HG03442 (cell line): ENCODE results near the gene ITGB8.
"Not testable (repeated sequence)": the region's sequence is repeated elsewhere in the genome, so short reads cannot be mapped to it uniquely, and the experiment has no call there.

Experiments
- ATAC-seq: cut with Tn5 transposase; IDR thresholded peaks from one replicate; pipeline ENCODE4 v1.9.1; 2021; ENCODE audit warnings: mild to moderate bottlenecking, moderate library complexity; ENCODE audit not compliant: unreplicated experiment

The ITGB8 gene

DNA sequence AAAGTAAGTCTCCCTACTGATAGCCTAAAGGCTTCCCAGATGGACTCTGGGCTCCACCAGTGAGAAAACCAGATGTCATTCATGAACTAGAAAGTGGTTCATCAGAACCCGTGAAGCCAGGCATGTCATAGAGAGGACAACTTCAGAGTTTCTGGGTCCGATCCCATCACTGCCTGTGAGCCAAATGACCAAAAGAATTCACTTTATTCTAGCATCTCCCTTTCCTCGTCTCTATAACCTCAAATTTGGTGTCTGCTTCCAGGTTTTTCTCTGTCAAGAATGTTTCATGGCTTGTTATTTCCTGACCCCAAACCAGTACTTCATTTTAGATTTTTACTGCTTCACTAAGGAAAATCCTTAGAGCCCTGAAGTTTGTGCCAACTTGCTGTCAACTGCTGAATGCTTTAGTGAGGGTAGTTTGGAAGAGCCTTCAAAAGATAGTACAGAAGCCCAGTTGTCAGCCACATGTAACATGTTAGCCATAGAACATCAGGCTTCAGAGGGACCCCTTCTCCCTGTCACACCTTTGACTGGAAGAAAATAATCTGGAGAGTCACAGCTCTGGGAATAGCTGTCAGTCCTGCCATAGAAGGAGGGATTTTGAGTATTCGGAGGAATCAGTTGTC is 34.0 kb downstream of the ITGB8 start:
- ATAC-seq: no peak

DNA sequence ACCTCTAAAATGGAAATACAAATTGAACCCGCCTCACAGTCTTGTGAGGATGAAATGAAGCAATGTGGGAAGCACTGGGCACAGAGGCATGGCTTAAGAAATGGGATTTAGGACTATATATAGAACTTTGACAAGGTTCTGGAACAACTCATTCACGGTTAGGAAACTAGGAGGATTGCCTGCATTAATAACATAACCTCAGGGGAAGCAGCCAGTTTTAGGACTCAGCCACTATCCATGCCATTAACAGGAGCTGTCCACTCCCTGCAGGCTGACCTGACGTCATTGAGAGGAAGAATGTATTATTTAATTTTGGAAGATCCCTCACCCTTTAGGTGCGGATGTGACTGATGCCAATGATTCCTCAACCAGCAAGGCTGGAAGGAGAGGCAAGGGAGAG is 34.8 kb downstream of the ITGB8 start:
- no peak for ATAC-seq

GRCh38 chr7:20374399-20374798 is 43.7 kb downstream of the ITGB8 start:
- no peak for ATAC-seq

DNA sequence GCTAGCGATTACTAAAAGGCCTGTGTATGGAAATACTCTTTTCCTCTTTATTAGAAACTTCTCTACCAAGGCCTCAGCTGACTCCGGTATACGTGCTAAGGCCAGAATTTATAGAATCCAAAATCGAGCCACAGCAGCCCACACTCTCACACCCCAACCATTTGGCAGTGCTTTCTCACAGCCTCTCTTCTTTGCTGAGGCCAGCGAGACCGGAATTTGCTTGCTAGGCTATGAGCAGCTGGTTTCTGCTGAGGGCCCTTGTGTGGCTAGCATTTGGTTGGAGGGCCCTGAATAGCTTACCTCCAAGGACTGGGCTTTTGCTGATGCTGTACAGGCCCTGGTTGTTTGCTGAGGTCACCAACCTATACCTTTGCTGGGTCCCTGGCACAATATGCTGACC is 46.1 kb downstream of the ITGB8 start:
- ATAC-seq: no peak

DNA sequence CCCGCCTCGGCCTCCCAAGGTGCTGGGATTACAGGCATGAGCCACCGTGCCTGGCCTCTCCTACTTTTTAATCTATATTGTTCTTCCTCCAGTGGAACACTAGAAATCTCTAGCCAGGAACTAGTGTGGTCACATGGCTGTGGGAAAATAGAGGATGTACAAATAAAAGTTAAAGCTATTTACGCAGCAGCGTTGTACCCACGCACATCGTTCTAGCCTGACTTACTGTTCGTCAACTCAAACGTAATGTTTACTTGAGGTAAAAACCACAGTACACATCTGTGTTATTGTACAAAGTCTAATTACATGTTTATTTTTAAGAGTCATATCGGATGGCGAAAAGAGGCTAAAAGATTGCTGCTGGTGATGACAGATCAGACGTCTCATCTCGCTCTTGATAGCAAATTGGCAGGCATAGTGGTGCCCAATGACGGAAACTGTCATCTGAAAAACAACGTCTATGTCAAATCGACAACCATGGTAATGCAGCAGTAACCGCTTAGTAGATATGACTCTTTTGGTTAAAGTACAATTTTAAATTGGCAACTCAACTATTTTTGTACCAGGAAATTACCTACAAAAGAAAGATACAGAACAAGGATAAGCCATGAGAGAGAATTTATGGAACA is 50.8 kb downstream of the ITGB8 start:
- no peak for ATAC-seq

DNA sequence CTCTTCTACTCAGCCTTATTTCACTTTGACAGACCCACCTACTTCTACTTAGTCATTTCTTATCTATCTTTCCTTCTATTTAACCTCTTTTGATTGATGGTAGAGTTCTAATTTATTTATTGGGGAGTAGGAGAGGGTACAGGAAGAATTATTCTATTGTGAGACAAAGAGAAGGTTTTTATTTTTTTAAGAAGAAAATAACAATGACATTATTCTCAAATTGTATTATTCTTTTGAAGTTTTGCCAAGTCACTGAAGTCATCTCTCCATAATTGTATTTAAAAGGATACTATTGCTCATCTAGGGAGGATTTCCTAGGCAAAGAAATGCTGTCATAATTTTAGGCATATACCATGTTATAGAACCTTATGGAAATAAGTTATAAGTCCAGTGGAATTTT is 52.7 kb downstream of the ITGB8 start:
- ATAC-seq: no peak

DNA sequence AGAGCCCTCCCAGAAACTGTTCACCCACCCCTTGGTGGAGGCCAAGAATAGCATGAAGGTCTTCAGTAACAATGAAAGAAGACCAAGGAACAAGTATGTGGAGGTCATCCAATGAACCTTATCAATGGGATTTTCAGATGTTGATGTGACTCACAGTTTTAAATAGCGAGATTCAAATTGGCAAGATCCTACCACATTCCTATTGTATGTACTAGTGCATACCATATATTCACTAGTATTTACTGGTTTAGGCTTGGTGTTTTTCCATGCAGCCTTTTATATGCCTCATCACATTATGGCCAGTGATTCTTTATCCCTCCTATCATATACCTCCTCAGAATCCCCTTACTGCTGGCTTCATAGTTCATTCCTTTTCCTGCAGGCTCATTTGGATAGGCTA is 54.4 kb downstream of the ITGB8 start:
- ATAC-seq: no peak

- no peak for ATAC-seq
Observed at GRCh38 chr7:20388084-20388483, 57.4 kb downstream of the ITGB8 start.

DNA sequence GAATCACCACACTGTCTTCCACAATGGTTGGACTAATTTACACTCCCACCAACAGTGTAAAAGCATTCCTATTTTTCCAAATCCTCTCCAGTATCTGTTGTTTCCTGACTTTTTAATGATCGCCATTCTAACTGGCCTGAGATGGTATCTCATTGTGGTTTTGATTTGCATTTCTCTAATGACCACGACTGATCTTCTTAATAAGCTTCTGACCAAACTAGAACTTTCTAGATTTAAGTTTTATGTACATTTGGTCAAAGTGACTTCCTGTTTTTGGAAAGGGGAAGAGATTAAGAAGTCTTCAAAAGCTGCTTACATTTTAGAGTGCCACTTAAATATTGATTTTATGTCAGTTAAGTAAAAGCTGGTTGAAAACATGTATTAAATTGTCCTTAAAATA is 58.5 kb downstream of the ITGB8 start:
- ATAC-seq: not testable (repeated sequence)

- no peak for ATAC-seq
Observed at GRCh38 chr7:20393021-20393610, 62.4 kb downstream of the ITGB8 start.

- no peak for ATAC-seq
Observed at GRCh38 chr7:20393616-20394015, 62.9 kb downstream of the ITGB8 start.

GRCh38 chr7:20394284-20394683 is 63.6 kb downstream of the ITGB8 start:
- no peak for ATAC-seq

GRCh38 chr7:20395104-20395503 is 64.4 kb downstream of the ITGB8 start:
- no peak for ATAC-seq

- peak; percentile 71 for ATAC-seq
Observed at GRCh38 chr7:20395511-20395910, 64.8 kb downstream of the ITGB8 start.

DNA sequence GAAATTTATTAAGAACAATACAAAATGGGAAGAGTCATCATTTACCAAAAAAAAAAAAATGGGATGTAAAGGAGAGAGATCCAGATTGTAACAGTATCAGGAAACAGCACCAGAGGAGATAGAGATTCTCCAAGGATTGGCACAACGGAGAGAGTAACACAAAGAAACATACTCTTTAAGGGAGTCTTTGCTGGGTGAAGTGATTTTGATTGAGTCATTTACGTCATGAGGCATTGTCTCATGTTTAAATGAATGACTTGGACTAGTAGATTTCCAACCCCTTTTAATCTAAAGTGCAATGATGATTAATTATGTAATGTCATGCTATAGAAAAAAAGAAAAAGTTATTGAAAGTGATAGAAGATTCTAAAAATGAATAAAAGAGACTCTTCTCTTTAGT is 68.8 kb downstream of the ITGB8 start:
- ATAC-seq: no peak

- ATAC-seq: no peak
Observed at GRCh38 chr7:20401861-20402746, 71.4 kb downstream of the ITGB8 start.

- ATAC-seq: no peak
Observed at GRCh38 chr7:20402747-20403230, 72.1 kb downstream of the ITGB8 start.

DNA sequence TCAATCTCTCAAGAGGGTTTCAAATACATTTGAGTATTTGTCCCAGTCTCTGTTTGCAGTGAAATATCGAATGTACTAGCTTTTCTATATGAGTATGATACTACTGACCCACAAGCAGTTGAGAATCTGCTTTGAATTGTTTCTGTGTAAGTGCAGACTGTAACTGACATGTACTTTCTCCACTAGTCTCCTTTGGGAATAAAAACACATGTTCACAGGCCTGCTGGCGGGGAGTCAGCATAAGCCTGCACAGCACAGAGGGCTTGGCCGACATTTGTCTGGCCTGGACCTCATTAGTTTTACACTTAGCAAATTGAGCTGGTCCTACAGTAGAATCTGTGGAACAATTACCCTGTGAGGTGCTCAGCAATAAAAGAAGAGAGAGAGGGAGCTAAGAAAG is 72.6 kb downstream of the ITGB8 start:
- ATAC-seq: no peak

GRCh38 chr7:20404320-20404719 is 73.6 kb downstream of the ITGB8 start:
- no peak for ATAC-seq

GRCh38 chr7:20407585-20408466 is 77.1 kb downstream of the ITGB8 start:
- ATAC-seq: no peak

DNA sequence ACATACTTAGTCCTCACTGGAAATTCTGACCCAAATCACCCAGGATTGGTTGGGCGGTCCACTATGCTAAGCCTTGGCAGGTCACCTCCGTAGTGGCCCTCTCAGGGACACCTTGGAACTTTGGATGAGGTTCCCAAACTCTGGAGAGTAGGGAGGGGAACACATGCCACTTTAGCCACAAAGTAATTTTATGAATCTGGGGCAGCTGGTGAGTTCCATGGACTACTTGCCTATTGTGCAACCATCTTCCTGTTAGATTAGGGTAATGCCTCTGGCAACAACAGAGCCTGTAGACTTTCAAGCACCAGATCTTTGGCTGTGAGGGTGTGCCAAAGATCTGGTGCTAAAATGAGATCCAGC is 77.7 kb downstream of the ITGB8 start:
- ATAC-seq: no peak
